Astrocyte (in vitro differentiated cells and primary cell): Measurements from ENCODE around the gene FZR1.

Experiments
- EZH2 ChIP-seq: IDR thresholded peaks from 2 replicates; pipeline ENCODE4 v1.6.1; 2012; ENCODE audit warnings: mild to moderate bottlenecking, low read length, inconsistent platforms; ENCODE audit not compliant: insufficient read depth
- TF ChIP-seq, protein P1 (sequence below): IDR thresholded peaks from 2 replicates; pipeline ENCODE4 v1.5.1; 2011; ENCODE audit warnings: low read depth, mild to moderate bottlenecking, inconsistent platforms, low read length, moderate library complexity; ENCODE audit not compliant: insufficient read depth

DNA sequence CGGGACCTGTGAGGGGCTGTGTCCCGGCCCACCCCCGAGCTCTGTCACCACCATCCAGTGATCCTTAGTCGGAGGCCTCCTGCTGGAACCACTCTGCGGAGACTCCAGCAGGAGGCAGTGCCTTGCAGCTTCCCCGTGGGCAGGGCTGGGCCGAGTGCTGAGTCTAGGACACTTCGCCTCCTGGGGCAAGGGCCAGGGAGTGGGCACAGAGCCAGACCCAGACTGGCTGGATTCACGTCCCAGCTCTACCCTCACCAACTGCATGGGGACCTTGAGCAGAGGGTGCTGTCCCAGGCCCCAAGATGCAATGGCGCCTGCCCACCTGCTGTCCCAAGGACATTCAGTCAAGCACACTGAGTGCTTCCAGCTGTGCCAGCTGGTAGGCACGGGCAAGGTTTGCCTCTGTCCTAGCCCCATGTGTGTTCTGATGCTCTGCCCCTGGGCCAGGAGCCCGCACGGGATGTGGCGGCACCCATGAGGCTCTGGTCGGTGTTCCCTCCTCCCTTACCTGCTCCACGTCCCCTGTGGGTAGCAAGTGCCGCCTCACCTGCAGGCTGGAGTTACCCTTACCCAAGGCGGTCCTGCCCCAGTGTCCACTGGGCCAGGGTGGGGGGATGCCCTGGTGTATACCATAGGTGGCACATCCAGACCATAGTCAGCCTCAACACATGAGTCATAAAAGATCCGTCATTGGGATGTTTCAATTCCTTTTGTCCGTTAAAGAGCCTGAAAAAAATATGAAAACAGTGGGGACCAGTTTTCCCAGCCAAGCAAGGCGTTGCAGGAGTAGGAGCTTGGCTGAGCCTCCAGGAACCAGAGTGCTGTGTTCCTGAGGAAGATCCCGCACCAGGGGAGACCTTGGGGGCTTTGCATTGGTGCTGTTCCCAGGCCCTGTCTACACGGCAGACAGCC, 7.4 kb downstream of the FZR1 start:
- TF ChIP-seq, protein P1, sequence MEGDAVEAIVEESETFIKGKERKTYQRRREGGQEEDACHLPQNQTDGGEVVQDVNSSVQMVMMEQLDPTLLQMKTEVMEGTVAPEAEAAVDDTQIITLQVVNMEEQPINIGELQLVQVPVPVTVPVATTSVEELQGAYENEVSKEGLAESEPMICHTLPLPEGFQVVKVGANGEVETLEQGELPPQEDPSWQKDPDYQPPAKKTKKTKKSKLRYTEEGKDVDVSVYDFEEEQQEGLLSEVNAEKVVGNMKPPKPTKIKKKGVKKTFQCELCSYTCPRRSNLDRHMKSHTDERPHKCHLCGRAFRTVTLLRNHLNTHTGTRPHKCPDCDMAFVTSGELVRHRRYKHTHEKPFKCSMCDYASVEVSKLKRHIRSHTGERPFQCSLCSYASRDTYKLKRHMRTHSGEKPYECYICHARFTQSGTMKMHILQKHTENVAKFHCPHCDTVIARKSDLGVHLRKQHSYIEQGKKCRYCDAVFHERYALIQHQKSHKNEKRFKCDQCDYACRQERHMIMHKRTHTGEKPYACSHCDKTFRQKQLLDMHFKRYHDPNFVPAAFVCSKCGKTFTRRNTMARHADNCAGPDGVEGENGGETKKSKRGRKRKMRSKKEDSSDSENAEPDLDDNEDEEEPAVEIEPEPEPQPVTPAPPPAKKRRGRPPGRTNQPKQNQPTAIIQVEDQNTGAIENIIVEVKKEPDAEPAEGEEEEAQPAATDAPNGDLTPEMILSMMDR: no peak
- TF ChIP-seq EZH2: no peak
